IPS DF 4.7 (cell line): Measurements from ENCODE around the gene GFAP.
A peak's percentile ranks its signal among the peaks of the same experiment; 100 is the strongest.

Experiments used
- DNase-seq: peaks from one replicate; pipeline ENCODE4 v3.0.0-alpha.2; 2013; ENCODE audit warnings: low spot score; ENCODE audit errors: extremely low read depth

Gene GFAP

DNA sequence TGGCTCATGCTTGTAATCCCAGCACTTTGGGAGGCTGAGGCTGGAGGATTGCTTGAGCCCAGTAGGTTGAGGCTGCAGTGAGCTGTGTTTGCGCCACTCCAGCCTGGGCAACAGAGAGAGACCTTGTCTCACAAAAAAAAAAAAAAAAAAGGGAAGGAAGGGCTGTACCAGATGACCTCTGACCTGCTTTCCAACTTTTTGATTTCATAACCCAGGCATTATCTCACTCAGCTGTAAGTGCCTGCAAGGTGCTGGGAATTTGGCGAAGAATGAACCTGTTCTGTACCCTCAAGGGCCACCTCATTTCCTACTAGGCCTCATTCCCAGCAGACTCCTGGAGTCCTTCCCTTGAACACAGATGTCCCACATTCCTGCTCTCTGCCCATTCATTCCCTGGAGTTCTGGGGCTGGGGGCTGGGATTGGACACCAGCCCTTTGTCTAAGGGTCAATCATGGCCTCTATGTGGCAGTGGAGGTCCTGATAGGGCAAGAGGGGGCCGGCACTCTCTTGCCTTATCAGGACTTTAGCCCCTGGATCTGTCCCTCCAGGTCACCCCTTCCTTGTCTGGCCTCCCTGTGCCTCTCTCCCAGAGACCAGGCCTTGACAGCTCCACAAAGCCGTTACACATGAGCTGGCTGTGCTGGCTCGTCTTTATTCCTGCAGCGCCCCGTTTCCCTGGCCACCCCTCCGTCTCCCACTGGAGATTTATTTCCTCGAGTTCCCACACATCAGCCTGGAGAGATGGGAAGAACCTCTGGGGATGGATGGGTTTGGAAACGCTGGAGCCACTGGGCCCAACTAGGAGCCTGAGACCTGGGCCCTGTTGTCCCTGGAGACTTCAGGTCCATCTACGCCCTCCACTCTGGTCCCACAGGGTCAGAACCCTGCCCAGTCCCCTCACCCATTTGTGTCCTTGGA, 821 bp upstream of the GFAP start:
- DNase-seq = no peak

GRCh38 chr17:44914698-44915271, 515 bp downstream of the GFAP start:
- DNase-seq = no peak

- no peak for DNase-seq
Measured at GRCh38 chr17:44914148-44914547, 1.2 kb downstream of the GFAP start.

DNA sequence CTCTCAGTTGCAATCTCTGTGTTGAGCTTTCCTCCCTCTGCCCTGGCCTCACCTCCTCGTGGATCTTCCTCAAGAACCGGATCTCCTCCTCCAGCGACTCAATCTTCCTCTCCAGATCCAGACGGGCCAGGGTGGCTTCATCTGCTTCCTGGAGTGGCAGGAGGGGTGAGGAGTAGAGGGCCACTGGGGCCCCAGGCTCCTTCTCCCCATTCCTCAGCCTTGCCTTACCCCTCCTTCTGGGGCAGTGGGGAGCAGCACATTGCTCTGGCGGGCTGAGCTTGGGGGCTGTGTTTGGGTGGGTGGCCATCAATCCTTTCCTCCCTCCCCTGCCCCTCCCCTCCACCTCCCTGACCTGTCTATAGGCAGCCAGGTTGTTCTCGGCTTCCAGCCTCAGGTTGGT, 1.6 kb downstream of the GFAP start:
- DNase-seq = no peak

DNA sequence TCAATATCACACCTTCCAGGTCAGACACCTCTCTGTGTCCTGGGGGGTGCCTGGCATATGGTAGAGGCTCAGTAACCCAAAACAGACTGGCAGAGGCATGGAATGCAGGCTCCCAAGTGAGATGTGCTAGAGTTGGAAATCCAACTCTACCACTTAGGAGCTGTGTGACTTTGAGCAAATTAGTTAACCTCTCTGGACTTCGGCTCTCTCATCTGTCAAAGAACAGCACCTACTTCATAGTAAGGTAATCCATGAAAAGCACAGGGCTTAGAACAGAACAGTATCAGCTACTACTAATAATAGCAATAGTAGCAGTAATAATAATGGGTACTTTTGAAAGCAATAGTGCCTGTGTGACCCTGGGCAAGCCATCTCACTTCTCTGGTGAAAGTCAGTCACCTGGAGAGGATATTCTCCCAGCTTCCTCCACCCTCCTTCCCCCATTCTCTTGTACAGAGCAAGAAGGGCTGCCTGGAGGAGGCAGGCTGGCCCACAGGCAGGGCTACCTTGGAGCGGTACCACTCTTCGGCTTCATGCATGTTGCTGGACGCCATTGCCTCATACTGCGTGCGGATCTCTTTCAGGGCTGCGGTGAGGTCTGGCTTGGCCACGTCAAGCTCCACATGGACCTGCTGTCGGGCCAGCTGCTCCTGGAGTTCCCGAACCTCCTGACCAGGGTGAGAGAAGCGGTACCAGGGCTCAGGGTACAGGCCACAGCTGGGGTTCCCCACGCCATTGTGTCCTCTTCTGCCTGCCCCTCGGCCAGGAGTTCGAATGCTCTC, 2.3 kb downstream of the GFAP start:
- no peak for DNase-seq

DNA sequence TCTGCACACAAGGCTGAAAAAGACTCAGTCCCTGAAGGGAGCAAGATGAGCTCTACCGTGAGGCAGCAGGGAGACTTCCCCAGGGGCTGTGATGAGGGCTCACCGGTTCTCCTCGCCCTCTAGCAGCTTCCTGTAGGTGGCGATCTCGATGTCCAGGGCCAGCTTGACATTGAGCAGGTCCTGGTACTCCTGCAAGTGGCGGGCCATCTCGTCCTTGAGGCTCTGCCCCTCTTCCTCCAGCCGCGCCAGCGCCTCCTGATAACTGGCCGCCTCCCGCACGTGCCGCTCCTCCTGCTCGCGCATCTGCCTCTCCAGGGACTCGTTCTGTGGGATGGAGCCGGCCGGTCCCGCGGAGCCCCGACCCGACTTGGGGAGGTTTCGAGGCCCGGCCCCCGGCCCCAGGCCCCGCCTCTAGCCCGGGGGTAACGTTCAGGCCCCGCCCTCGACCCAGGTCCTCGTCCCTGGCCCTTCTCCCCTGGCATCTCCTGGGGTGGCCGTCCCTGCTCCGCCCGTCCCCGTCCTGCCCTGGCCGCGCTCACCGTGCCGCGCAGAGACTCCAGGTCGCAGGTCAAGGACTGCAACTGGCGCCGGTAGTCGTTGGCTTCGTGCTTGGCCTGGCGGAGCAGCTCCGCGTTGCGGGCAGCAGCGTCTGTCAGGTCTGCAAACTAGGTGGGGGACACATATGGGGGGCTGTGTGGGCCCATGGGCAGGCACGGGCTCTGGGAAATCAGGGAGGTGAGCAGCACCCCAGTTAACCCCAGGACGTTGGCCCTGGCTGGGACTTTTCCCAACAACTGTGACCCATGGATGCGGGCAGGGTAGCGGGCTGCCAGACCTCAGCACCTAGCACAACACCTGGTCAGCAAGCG, 3.9 kb downstream of the GFAP start:
- DNase-seq = peak; percentile 56

- DNase-seq = no peak
Measured at GRCh38 chr17:44910231-44911106, 4.8 kb downstream of the GFAP start.

GRCh38 chr17:44909681-44910144, 5.6 kb downstream of the GFAP start:
- no peak for DNase-seq

DNA sequence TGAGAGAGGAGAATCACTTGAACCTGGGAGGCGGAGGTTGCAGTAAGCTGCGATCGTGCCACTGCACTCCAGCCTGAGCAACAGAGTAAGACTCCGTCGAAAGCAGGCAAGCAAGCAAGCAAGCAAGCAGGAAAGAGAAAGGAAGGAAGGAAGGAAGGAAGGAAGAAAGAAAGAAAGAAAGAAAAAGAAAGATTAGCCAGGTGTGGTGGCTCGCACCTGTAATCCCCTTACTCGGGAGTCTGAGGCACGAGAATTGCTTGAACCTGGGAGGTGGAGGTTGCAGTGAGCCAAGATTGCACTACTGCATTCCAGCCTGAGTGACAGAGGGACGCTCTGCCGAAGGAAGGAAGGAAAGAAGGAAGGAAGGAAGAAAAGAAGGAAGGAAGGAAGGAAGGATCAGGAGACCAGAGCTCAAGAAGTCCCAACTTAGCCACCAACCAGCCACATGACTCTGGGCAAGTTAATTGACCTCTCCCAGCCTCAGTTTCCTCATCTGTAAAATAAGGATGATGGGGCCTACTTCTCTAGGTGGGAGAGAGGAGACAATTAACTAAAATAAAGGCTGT, 6.5 kb downstream of the GFAP start:
- DNase-seq = no peak

GRCh38 chr17:44907729-44908470, 7.4 kb downstream of the GFAP start:
- DNase-seq = no peak

DNA sequence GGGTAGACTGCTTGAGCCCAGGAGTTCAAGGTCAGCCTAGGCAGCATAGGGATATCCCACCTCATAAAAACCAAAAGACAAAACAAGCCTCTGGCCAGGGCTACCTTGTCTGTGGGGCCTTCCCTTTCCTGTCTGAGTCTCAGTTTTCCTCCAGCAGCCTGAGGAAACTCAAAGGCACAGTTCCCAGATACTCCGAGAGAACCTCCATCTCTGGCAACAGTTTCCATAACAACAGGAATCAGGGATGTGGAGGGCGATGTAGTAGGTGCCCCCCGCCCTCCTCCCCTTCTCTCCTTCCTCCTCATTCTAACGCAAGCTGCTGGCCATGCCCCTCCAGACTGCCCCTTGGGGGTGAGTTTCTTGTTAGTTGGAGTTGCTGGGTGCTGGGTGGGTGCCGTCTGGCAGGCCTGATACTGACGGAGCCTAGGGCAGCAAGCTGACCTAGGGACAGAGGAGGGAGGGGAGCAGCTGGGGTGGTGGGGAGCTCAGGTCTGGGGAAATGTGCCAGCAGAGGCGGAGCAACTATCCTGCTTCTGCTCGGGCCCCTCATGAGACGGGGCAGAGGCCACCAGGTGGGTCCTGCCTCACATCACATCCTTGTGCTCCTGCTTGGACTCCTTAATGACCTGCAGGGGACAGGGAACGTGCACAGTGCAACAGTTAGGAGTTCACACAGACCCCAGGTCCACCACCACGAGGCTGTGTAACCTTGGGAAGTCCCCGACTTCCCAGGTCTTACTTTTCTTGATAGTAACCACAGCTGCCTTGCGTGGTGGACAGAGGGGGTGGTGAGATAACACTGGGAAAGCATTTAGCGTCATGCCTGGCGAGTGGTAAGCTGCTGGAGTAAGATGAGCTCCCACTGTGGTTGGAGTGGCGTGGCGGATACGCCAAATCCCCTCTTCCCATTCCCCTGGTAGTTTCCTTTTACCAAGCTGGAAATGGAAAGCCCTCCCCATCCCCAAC, 8.3 kb downstream of the GFAP start:
- DNase-seq = no peak

DNA sequence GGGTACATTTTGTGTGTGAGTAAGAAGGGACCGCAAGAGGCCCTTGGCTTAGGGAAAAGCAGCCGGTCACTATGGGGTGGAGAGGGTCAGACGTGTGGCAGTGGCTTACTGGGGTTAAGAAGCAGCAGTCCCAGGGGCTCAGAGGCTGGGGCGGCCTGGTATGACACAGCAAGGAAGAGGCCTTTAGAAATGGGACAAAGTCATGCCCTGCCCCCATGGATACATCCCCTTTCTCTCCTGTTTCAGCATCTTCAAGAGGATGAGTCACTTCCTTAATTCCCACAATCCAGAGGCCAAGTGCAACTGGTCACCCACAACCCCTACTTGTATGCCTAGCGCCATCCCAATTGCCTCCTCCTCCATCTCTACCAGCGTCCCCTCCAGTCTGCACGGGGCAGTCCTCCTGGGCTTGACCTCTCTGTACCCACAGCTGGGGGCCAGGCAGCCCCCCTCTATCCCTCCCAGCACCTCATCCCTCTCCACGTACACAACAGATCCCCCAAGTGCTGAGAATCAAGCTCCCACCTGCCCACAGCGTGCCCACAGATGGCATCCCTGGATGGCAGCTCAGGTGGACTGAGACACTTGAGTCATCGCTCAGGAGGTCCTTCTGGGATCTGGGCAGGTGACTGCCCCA, 9.2 kb downstream of the GFAP start:
- no peak for DNase-seq

DNA sequence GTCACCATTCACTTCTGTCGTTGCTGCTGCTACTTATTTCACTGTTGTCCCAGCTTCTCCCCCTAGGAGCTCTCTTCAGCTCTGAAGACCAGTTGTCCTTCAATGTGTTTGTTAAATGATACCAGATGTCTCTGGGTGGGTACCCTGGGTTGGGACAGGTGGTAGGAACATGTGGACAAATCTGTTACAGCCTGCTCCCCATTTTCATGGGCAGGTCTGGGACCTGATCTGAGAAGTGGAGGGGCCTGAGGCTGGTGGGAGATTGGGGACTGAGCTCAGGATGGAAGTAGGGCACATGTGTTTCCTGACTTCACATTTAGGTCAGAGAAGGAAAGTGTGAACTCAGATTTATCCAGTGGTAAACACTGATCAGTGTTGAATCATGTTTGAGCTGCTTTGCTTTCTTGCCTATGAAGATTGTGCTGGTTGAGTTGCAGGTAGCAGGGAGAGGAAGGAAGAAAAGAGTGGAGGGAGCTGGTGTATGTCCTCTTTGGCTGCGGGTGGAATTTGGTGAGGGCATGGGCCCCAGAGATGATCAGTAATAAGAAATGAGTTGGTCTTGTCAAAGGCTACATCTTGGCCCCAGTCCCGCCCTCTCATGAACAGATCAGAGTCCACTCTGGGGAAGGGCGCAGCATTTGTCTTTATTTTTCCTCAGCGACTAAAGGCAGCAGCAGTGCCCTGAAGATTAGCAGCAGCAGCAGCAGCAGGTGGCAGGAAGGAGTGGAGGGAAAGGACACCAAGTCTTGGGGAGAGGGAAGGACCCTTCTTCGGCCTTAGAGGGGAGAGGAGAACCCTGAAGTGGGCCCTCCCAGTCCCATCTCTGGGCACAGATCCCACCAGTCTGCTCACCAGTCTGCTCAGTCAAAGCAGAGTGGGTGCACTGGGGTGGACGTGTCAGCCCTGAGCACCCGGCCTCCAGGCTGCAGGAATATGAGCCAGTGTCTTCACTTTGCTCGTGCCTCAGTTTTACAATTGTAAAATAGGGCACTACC, 10.0 kb downstream of the GFAP start:
- DNase-seq = no peak

GRCh38 chr17:44904001-44904984, 11.0 kb downstream of the GFAP start:
- no peak for DNase-seq
